Gastroesophageal sphincter (tissue), 3 donors: ENCODE data around the gene TMEM176B.

ENCODE experiments used
- CTCF ChIP-seq, 4 experiments: fragments of 200-600 bp in 2 of 4; fragments of 450-650 bp in 2 of 4; sonication (generic) in 1 of 4; IDR thresholded peaks; one replicate each; pipeline ENCODE4 v1.5.1; 2017 to 2019; ENCODE audit warnings: antibody characterized with exemption in 4 of 4, mild to moderate bottlenecking in 2 of 4, moderate library complexity in 2 of 4
- EP300 ChIP-seq: sonication (generic); formaldehyde crosslinking; IDR thresholded peaks from one replicate; pipeline ENCODE4 v1.6.1; 2017; ENCODE audit warnings: antibody characterized with exemption, mild to moderate bottlenecking
- POLR2A ChIP-seq, 2 donors: fragments of 450-650 bp; IDR thresholded peaks; one replicate each; pipeline ENCODE4 v1.6.1; 2017; ENCODE audit warnings: antibody characterized with exemption in 2 of 2, mild to moderate bottlenecking in 2 of 2, moderate library complexity in 1 of 2
- POLR2AphosphoS5 ChIP-seq: sonication (generic); formaldehyde crosslinking; IDR thresholded peaks from one replicate; pipeline ENCODE4 v1.6.1; 2017; ENCODE audit warnings: antibody characterized with exemption

DNA sequence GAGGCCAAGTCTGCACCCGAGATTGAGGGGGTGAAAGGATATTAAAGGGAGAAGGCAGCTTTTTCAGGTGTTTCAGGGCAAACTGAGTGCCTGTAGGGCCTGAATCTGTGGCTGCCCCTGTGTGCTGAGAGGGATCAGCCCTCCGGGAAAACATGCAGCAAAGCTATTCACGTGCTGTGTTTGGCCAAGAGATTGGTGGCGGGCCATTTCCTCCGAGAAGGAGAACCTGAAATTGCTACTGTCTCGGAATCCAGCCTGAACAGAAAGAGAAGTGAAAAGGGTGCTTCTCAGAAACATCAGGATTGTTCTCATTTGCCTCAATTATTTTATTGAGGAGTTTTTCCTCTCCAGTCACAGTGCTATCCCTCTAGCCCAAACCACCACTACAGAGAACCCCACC is 46.9 kb downstream of the TMEM176B start:
- TF ChIP-seq CTCF (IDR thresholded peaks at IDR 0.05) (no peak), POLR2A (IDR thresholded peaks at IDR 0.05) (no peak), POLR2AphosphoS5 (no peak), EP300 (no peak)
